Measurements from ENCODE around the gene STAT4.

STAT4 gene, protein sequence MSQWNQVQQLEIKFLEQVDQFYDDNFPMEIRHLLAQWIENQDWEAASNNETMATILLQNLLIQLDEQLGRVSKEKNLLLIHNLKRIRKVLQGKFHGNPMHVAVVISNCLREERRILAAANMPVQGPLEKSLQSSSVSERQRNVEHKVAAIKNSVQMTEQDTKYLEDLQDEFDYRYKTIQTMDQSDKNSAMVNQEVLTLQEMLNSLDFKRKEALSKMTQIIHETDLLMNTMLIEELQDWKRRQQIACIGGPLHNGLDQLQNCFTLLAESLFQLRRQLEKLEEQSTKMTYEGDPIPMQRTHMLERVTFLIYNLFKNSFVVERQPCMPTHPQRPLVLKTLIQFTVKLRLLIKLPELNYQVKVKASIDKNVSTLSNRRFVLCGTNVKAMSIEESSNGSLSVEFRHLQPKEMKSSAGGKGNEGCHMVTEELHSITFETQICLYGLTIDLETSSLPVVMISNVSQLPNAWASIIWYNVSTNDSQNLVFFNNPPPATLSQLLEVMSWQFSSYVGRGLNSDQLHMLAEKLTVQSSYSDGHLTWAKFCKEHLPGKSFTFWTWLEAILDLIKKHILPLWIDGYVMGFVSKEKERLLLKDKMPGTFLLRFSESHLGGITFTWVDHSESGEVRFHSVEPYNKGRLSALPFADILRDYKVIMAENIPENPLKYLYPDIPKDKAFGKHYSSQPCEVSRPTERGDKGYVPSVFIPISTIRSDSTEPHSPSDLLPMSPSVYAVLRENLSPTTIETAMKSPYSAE

DNA sequence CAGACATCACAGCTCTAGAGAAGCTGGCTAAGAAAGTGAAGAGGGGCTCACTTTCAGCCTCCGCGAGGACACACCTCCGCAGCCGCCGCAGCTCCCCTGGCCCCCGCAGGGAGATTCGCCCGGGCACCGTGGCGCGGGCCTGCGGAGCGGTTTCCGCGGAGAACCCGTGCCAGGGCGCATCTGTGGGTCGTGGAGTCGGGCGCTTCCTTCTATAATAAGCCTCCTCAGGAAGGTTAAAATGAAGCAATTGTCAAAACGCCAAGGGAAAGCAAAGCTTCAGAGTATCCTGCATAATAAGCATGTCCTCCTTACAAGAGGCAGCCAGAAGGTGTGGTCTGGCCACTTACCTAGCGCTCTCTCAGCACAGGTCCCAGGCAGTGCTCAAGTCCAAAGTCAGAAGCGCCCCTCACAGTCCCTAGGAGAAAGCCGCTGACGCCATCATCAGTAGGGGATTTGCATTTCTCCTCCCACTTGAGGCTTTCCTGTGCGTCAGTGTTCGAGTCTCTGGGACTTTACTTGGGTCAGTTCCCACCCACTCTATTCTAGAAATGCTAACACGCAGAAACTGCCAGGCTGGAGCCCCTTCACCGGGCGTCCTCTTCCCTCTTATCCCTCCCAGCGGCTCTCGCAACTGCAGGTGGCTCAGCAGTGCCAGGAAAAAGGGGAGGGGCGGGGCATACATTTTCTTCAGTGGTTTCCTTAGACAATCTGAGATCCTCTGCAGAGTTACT, at the start of gene STAT4:
Gene STAT4, minus strand, starts transcription at position 395 of the 731 bp plus-strand sequence. CDS start 2,791 bp downstream, outside the sequence.
- DNase-seq (ENCODE audit: low spot score), result no peak

DNA sequence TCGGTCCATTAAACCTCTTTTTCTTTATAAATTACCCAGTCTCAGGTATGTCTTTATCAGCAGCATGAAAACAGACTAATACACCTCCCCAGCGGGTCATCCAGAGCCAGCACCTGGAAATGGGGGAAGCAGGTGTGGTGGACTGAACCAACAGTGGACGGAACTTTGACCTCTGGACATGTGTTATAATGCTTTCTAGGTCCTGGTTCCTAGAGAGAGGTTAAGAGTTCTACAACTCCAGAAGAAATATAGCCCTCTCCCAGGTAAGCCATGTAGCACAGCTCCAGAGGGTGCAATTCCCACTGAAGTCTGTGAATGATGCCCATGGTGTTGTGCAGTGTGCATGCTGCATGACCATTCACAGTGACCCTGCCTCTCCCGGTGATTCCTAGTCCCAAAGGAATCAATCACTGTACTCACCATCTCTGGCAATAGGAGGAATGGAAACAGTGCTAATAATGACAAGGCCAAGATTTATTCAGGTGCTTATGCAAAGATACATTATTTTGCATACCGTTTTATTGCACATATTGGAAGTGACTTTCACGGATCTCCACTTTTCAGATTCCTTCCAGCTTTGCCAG, 49.2 kb upstream of the STAT4 start:
- no peak for DNase-seq (ENCODE audit: low spot score)

DNA sequence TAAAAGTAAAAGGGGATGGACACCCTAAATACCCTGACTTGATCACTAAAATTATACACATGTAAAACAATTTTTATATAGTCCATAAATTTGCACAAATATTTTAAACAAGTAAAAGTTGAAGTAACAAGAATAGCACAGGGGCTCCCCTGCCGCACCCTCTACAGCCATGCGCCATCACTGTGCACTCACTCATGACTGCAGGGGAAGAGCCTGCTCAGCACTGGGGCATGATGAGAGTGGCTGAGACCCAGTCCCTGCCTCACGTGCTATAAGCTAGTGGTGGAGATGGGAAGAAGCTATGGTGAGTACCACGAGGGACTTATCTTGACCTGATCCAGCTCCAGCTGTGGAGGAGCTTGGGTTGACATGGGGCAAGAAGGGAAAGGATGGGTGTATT, 47.5 kb upstream of the STAT4 start:
- DNase-seq (ENCODE audit: low spot score), result no peak

DNA sequence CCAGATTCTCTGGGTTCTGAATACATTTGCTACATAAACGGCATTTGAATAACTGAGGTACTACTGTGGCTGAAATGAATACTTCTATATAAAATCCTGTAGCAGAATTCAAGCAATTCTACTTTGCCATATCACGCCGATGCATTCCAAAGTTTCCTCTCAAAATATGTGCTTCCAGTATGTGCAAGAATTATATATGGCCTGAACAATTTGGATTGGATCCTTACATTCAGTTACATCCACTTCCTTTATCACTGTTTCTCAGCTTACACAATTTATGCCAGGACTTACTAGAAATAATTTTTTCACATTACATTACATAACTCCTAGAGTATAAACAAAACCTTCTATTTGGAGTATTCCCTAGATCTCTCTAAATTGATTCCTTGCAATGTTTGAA, 46.3 kb upstream of the STAT4 start:
- DNase-seq (ENCODE audit: low spot score), result no peak

DNA sequence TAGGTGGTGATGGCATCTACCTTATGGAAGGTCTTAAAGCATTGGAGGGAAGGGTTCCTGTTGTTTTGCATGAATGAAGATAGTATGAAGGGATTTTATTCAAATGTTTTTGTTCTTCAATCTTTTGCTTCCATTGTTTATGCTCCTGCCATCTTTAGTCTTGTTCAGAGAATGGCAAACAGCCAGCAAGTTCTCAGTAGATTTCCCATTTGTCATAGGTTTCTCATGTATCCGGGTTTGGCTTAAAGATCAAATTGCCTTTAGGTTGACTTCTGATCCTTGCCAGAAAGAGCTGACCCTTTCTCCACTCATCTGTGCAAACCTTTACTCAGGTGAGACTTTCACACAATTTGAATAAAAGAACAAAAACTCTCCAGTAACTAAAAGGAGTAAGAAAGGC, 44.2 kb upstream of the STAT4 start:
- no peak for DNase-seq (ENCODE audit: low spot score)

DNA sequence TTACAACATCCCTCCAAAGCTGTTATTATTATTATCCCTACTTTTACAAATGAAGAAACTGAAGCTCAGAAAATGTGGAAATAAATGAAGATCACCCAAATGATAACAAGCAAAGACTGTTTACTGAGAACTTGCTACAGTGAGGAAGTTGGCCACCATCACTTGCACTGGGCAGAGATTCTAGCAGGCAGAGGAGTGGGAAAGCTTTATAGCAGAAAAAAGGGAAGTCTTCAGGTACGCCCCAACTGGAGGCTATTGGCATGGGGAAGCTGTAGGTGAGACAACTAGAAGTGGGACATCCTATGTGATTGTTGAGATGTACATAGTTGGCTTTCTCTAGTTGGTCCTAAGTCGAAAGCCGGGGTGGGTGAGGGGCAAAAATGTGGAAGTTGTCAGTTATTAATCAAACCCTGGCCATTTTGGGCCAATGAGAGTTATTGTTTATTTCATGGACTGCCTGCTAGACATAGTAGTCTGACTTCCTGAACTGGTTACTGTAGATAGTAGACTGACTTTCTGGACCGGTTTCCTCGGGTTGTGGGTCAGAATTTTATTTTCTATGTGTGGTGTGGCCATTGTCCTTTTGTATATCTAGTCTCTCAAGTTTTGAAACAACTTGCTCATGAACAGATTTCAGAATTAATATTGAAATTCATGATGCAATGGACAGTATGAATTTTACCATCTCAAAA, 40.2 kb upstream of the STAT4 start:
- no peak for DNase-seq (ENCODE audit: low spot score)

DNA sequence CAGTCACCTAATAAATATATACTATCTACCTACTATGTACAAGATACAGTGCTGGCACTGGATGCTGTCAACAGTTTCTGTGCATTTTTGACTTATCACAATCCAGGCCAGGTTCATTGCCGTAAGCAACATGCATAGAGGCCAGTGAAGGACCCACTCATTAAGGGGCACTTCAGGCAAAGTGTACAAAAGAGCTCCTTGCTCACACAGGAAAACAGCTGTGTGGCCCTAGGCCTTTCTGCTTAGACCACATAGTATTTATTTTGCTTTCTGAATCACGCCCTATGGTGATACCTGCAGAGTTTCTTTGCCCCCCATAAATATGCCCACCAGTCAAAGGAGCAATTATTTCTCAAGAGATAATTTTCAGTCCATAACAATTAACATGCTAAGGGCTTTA, 39.6 kb upstream of the STAT4 start:
- DNase-seq (ENCODE audit: low spot score), result no peak

DNA sequence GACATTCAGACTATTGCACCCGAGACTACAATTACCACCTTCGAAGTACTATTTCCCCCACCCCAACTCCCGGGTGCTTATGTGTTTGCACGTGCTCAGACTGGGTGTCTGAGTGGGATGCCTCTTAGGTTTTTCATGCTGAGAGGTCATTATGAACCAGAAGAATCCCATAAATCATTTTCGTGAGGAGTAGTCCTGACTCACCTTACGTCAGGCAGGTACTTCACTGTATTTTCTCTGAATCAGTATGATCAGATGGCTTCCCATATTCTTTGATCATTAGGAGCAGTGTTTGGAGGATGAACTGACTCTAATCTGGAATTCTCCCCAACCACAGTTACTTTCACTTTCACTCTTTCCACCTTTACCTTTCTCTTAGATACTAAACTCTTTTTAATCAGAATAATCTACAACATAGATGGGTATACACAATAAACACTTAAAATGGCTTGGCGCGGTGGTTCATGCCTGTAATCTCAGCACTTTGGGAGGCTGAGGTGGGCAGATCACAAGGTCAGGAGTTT, 38.4 kb upstream of the STAT4 start:
- DNase-seq (ENCODE audit: low spot score), result no peak

DNA sequence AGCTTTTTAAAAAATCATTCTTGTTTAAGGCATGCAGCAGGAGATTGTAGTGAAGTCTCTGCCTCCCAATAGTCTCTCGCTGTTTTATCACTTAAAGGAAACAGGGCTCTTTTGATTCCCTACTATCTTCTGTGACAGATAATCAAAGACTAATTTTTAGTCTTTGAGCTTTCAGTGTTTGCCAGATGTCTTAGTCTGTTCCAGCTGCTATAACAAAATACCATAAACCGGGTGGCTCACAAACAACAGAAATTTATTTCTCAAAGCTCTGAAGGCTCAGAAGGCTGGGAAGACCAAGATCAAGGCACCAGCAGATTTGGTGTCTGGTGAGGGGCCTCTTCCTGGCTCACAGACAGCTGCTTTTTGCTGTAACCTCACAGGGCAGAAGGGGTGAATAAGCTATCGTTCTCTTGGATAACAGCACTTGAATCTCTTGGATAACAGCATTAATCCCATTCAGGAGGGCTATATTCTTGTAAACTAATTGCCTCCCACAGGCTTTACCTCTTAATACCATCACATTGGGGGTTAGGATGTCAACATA, 37.8 kb upstream of the STAT4 start:
- no peak for DNase-seq (ENCODE audit: low spot score)

DNA sequence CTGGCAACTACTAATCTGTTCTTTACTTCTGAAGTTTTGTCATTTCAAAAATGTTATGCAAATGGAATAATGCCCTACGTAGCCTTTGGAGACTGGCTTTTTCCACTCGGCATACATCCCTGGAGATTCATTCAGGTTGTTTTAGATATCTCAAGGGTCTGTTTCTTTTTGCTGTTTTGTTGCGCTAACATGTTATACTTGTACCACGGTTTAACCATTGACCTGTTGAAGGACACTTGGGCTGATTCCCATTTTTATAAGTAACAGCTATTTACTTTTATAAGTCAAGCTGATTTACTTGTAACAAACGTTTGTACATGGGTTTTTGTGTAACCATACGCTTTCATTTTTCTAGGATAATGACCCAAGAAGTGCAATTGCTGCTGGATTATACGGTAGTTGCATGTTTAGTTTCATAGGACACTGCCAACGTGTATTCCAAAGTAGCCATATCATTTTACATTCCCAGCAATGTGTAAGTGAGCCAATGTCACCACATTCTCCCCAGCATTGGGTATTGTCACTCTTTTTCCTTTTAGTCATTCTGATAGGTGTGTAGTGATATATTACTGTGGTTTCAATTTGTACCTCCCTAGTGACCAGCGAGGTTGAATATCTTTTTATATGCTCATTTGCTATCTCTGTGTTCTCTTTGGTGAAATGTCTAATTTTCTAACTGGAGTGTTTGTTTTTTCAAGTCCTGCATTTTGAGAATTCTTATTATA, 36.5 kb upstream of the STAT4 start:
- no peak for DNase-seq (ENCODE audit: low spot score)

DNA sequence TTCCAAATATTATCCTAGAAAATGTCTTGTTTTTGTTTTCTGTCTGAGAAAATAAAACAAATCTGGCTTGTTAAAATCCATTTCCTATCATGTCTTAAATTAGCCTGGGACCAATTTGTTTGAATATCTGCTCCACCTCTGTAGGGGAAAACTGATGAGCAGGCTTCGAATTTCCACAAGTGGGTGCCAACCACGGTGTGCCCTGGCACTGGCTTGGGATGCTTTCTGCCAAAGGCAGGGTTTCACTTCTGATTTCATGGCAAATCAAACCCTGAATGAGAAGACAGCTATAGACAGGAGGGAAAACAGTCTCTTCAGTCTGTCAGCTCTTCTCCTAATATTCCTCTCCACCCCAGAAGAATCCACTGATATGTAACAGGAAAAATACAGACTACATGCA, 33.7 kb upstream of the STAT4 start:
- no peak for DNase-seq (ENCODE audit: low spot score)

DNA sequence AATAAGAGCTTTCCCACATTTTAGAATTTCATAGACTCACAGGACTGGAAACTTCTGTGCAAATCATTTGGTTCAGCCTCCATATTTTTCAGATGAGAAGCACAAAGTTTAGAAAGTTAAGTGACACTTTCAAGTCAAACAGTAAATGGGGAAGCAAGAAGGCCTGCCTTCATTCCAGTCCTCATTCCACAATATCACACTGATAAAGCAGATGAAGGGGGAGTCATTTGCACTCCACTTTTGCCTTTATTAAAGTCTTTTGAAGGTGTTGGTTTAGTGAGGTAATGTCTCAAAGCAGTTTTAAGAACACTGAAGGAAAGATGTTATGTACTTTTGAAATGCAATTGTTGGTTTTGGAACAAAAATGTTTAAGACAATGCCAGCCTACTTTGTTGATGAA, 32.7 kb upstream of the STAT4 start:
- no peak for DNase-seq (ENCODE audit: low spot score)

DNA sequence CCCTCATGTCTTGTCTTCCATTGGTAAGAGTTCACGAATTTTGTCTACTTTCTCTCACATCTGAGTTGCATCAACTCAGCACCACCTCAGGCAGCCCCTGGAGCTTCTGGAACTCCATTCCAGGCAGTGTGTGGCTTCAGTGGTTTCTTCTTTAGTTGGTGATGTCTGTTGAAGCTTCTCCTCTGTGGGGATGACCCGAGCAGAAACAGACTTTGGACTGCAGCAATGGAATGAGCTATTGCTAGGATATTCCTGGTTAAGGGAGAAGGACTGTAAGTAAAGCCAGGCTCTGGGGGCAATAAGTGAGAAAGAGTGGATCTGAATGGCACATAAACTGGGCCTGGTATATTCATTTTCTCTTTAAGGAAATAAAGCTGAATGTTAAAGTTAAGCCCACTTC, 32.3 kb upstream of the STAT4 start:
- no peak for DNase-seq (ENCODE audit: low spot score)

DNA sequence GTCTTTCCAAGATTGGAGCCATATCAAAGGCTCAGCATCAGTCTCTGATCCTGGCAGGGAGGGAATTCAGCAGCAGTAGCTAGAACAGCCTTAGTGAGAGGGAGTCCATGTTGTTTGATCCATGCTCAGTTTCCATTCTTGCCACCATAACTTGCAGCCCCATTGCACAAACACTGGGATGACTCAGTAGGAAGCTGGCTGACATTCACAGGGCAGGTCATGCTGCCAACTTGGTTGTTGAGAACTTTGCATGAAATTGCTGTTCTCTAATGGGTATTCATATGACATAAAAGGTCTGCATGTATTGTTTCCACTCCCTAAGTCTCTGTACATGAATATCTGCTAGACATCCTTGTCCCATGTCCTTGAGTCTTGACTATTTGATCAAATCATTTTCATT, 29.9 kb upstream of the STAT4 start:
- DNase-seq (ENCODE audit: low spot score), result no peak

DNA sequence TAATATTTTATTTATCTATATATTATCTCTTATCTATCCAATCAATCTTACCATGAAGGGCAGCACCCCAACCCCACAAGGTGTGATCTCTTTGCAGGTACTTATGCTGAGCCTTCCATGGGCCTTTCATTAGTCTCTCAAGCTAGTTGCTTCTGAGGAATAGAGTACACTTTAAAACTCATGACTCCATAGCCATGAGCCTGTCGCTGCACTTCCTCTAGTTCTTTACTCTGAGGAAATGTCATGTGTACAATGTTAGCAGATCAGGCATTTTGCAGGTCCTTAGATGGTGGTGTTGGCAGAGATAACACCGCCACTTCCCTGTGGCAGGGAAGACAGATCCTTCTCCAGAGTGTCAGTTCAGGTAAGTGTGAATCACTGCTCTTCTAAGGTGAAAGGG, 29.5 kb upstream of the STAT4 start:
- DNase-seq (ENCODE audit: low spot score), result no peak

DNA sequence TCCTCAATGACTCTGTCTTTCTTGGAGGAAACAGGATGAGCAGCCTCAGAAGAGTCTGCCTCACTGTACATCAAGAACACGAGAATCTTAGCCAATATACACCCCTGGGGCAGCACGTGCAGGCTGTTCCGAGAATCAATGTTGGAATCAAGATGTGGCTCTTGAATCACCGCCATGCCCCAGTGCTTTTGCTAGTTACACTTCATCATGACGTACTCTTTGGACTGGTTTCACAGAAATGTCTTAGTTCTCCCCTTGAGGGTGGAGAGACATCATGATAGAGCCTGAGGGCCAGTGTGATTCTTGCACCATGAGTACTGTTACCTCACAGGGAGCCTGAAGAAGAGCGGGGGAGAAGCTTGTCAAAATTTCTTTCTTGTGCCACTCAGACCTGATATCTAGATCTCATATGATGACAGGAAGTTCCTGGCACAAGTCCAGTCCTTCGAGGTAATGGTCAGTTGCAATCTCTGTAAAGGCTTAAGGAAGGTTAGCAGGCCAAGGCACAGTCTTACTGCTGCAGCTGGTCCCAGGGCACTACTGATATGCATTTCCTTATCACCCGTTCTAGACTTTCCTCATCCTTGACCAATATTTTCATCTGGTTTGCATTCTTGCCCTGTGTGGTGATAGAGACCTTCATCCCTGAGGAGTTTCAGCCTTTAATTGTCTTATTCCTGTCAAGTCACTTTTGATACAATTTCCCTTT, 28.2 kb upstream of the STAT4 start:
- DNase-seq (ENCODE audit: low spot score), result no peak

DNA sequence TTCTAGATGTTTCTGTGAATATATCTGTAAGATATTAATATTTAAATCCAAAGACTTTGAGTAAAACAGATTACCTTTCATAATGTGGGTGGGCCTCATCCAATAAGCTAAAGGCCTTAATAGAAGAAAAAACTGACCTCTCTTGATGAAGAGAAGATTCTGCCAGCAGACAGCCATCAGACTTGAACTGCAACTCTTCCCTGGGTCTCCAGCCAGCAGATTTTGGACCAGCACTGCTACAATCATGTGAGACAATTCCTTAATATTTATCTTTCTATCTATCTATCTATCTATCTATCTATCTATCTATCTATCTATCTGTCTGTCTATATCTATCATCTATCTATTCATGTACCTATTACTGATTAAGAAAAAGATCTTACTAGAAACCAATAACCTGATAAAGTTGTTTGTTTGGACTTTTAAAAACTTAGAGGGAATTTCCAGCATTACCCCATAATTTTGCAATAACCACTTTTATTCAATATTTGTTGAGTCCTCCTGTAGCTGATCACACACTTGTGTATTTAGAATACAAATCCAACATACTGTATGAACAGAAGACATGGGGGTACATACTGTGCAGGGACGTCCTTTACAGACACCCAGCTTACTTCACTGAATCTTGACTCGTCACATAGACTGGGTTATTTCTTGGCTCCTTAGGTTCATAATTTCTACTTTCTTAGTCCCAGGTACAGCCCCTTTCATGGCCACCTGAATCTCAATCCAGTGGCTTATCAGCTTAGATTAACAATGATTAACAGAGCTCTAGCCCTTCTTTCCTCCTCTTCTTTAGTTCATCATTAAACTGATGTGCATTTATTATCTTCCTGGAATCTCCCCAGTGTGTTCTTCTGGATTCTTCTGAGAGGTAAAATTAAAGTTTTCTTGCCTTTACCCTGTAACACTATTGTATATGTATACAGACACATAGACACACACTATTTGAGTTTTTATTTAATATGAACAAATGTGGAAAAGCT, 27.2 kb upstream of the STAT4 start:
- DNase-seq (ENCODE audit: low spot score), result no peak

DNA sequence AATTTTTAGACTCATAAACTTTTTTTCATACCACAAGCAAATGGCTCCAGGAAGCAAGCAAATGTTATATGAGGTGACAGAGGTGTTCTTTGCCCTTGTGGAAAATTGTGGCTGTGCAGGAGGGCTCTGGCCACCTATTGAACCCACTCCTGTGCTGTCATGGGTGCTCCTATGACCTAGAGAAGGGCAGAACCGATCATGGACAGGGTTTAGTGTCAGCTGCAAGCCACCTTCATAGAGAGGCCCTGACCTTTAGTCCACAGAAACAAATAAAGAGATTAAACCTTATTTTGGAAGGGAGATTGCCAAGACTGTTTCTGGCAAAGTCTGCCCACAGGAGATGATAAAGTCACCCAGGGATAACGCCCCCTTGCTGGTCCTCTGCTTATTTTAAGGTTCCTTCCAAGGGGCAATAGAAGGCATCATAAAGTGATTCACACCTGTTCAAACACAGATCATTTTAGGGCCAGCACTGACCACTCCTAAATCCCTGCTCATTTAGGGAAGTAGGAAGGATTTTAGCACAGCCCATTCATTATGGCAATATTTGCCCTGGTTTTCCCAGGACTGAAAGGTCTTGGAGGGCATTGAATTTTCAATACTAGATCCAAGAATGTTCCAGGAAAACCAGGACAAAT, 26.1 kb upstream of the STAT4 start:
- no peak for DNase-seq (ENCODE audit: low spot score)

Data from D341Med (cell line).